ENCODE data around the gene ASAH2.

DNA sequence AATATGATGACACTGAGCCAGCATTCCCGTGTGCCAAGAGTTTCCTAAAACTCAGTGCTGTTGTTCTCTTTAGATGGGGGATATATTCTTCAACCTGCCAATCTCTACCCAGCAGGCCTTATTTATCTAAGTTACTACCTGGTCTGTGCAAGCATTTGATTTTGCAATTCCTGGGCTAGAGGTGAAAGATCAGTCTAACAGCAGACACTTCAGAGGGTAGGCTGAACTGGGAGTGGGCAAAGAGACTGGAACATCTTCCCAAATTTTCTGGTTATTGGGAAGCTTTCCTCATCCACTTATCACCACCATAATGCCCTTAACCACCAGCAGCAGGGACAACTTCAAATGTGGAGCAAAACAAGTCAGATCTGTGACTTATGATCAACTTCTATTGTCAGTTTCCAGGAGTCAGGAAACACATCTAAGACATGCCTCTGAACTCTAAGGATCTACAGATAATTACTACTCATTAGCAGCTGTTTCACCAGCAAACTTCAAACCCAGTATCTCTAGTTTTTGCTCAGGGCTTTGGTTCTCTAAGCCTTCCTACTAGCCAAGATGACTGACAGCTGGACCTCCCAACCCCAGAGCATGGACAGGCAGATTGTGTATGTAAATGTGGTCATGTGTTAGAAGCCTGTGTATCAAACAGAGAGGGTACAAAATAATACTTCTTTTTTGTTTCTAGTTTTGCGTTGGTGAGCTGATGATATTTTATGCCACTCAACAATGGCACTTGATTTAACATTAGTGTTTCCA, 1.0 kb downstream of the ASAH2 start:
- TF ChIP-seq POLR2A (IDR thresholded peaks at IDR 0.05; ENCODE audit: low read depth, low read length), result no peak
- no peak for TF ChIP-seq SPI1 (IDR thresholded peaks at IDR 0.05; ENCODE audit: low read depth, low read length)
- no peak for TF ChIP-seq POLR2AphosphoS5 (IDR thresholded peaks at IDR 0.05; ENCODE audit: low read depth, low read length)
